Effector CD8-positive, alpha-beta T cell (primary cell): ENCODE results near the gene PM20D1.
"Not testable (repeated sequence)": the region's sequence is repeated elsewhere in the genome, so short reads cannot be mapped to it uniquely, and the experiment has no call there.

ENCODE experiments used
- DNase-seq: peaks from one replicate; lab custom pipeline; 2025; lab: John Stamatoyannopoulos, UW
- total RNA-seq, 4 experiments: gene quantifications; one replicate each; lab custom pipeline; 2026; lab: John Stamatoyannopoulos, UW

The PM20D1 gene, protein sequence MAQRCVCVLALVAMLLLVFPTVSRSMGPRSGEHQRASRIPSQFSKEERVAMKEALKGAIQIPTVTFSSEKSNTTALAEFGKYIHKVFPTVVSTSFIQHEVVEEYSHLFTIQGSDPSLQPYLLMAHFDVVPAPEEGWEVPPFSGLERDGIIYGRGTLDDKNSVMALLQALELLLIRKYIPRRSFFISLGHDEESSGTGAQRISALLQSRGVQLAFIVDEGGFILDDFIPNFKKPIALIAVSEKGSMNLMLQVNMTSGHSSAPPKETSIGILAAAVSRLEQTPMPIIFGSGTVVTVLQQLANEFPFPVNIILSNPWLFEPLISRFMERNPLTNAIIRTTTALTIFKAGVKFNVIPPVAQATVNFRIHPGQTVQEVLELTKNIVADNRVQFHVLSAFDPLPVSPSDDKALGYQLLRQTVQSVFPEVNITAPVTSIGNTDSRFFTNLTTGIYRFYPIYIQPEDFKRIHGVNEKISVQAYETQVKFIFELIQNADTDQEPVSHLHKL
- total RNA-seq, result 0.12 to 0.80 (median 0.70) reads per million in 4 experiments

DNA sequence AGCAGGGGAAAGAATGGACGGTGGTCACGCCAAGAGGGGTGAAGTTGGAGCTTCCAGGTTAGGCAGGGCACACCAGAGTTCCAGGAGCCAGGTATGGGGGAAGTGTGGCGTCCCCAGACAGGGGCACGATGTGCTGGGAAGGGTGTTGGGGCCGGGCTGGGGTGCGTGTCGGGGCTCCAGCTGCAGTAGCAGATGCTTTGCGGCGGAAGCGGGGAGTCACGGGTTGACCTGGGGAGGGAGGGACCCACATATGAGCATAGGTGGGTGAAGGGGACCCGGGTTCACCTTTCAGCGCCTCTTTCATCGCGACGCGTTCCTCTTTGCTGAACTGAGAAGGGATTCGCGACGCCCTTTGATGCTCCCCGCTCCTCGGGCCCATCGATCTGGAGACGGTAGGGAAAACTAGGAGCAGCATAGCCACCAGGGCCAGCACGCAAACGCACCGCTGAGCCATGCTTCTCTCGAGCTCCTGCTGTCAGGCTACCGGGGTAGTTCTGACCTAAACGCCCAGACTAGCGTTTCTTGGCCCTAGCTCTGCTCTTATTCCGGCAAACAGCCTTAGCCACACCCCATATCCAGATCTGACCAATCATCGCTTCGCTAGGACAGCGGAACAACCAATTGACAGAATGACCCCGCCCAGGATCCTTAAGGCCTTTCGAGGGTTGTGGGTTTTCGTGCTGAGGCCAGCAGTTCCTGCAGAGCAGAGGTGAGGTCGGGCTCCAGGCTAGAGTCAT lies at the start of gene PM20D1:
Gene PM20D1 (minus strand): TSS at position 514 of the 737 bp plus-strand sequence. CDS start 60 bp downstream, at position 454.
- peak; percentile 82 for DNase-seq

DNA sequence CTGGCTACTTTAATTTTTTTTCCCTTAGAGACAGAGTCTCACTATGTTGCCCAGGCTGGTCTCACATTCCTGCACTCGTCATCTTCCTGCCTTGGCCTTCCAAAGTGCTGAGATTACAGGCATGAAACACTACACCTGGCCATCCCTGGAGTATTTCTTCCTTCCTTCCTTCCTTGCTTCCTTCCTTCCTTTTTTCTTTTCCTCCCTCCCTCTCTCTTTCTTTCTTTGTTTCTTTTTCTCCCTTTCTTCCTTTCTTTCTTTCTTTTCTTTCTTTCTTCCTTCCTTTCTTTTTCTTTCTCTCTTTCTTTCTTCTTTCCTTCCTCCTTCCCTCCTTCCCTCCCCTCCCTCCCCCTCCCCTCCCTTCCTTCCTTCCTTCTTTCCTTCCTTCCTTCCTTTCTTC lies 46.4 kb upstream of the PM20D1 start:
- no peak for DNase-seq

DNA sequence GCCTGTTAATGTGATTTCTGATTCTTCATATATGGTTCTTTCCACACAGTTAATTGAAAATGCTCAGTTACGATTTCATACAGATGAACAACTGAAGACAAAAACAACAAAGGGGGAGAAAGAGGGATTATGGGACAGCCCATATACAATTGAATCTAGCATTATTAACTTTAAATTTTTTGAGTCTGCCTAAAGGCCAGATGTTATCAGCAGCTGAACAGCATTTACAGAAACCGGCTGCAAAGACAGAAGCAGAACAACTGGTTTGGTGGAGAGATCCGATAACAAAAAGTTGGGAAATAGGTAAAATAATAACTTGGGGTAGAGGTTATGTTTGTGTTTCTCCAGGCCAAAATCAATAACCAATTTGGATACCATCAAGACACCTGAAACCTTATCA lies 44.2 kb upstream of the PM20D1 start:
- not testable (repeated sequence) for DNase-seq

DNA sequence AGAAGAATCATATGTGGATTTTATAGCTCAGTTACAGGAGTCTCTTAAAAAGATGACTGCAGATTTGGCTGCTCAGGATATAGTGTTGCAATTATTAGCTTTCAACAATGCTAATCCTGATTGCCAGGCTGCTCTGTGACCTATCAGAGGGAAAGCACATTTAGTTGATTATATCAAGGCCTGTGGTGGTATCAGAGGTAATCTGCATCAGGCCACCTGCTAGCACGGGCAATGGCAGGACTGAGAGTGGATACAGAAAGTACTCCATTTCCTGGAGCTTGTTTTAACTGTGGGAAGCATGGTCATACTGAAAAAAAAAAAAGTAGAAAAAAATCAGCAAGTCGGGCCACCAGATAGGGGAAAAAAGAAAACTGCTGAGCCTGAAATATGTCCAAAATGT lies 42.2 kb upstream of the PM20D1 start:
- not testable (repeated sequence) for DNase-seq

DNA sequence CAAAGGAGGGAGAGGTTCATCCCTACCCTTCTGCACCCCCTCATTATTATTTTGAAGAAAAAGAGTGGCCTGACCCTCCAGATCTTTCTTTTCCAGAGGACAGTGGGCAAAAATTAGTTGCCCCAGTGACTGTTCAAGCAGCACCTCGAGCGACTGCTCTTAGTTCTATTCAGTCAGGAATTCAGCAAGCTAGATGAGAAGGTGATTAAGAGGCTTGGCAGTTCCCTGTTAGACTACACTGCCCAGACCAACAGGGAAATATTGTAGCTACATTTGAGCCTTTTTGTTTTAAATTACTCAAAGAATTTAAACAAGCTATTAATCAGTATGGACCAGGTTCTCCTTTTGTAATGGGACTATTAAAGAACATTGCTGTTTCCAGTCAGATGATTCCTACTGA lies 41.5 kb upstream of the PM20D1 start:
- DNase-seq, result not testable (repeated sequence)

DNA sequence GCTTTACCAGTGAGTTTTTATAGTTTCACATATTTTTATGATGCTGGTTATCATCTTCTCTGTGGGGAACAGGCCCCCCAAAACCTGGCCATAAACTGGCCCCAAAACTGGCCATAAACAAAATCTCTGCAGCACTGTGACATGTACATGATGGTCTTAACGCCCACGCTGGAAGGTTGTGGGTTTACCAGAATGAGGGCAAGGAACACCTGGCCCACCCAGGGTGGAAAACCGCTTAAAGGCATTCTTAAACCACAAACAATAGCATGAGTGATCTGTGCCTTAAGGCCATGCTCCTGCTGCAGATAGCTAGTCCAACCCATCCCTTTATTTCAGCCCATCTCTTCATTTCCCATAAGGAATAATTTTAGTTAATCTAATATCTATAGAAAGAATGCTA lies 40.7 kb upstream of the PM20D1 start:
- not testable (repeated sequence) for DNase-seq

DNA sequence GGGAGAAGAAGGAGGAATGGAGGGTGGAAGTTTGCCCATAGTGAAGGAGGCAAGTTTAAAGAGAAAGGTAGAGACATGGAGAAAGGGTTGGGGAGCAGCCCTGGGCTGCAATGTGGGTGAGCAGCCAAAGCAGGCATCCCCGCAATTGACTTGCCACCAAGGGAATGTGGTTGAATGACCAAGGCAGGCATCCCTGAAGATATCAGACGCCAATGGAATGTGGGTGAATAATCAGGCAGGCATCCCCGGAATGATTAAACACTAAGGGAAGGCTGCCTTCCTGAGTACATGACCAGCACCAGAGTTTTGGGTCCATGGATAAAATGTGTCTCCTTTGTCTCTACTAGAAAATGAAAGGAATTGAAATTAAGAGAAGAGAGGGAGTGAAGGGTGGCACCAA lies 39.8 kb upstream of the PM20D1 start:
- DNase-seq, result not testable (repeated sequence)

DNA sequence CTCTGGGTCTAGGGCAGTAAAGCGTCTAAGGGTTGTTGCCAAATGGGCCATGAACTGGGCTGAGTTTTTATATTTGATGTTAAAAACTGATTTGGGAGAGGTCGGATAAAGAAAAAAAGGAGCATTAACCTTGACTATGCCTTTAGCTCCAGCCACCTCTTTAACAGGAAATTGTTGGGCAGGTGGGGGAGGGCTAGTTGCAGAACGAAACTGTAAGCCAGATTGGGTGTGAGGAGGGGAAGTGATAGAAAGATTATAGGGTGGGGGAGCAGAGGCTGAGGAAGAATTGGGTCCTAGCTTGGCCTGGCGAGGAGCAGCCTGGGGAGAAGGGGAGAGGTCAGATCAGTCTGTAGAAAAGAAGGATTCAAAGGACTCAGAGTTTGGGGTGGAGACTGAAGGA lies 39.1 kb upstream of the PM20D1 start:
- DNase-seq, result not testable (repeated sequence)

DNA sequence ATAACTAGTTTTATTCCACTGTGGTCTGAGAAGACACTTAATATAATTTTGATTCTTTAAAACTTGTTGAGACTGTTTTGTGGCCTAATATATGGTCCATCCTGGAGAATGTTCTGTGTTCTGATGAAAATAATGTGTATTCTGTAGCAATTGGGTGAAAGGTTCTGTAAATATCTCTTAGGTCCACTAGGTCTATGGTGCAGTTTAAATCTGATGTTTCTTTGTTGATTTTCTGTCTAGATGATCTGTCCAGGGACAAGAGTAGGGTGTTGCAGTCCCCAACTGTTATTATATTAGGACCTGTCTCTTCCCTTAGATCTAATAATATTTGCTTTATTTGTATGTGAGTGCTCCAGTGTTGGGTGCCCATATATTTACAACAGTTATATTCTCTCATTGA lies 33.9 kb upstream of the PM20D1 start:
- DNase-seq, result no peak

DNA sequence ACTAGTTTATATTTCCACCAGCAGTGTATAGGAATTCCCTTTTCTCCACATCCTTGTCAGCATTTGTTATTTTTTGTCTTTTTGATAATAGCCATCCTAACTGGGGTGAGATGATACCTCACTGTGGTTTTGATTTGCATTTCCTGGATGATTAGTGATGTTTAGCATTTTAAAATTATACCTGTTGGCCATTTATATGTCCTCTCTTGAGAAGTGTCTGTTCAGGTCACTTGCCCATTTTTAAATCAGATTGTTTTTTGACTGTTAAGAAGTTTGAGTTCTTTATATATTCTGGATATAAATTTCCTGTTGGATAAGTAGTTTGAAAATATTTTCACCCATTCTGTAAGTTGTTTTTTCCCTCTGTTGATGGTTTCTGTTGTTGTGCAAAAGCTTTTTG lies 31.0 kb upstream of the PM20D1 start:
- DNase-seq, result no peak

DNA sequence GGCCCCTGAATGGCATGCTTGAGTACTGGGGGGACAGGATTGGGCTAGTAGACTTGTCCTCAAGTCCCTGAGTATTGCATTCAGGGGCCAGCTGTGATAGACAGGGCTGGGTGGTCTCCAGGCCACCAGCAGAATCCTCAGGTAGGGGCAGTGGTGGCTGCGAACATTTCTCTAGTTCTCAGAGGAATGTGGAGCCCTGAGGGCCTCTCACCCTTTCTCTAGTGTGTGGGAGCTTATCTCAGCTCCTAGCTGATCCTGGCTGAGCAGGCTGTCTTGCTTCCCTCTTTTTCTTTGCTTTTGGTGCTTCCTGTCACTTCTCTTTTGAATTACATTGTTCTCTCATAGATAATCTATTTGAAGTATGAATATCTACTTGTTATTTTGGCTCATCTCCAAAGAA lies 30.0 kb upstream of the PM20D1 start:
- no peak for DNase-seq

DNA sequence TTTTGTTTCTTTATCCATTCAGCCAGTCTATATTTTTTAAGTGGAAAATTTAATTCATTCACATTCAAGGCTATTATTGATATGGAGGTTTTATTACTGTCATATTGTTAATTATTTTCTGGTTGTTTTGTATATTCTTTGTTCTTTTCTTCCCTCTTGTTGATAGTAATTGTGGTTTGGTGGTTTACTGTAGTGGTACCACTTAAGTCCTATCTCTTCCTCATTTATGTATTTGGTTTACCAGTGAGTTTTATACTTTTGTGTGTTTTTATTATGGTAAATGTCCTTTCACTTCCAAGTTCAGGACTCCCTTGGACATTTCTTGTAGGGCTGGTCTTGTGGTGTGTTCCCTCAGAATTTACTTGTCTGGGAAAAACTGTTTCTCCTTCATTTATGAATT lies 28.1 kb upstream of the PM20D1 start:
- no peak for DNase-seq

DNA sequence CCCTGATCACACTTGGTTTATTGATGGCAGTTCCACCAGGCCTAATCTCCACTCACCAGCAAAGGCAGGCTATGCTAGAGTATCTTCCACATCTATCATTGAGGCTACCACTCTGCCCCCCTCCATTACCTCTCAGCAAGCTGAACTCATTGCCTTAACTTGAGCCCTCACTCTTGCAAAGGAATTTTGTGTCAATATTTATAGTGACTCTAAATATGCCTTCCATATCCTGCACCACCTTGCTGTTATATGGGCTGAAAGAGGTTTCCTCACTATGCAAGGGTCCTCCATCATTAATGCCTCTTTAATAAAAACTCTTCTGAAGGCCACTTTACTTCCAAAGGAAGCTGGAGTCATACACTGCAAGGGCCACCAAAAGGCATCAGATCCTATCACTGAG lies 23.2 kb upstream of the PM20D1 start:
- DNase-seq, result not testable (repeated sequence)

DNA sequence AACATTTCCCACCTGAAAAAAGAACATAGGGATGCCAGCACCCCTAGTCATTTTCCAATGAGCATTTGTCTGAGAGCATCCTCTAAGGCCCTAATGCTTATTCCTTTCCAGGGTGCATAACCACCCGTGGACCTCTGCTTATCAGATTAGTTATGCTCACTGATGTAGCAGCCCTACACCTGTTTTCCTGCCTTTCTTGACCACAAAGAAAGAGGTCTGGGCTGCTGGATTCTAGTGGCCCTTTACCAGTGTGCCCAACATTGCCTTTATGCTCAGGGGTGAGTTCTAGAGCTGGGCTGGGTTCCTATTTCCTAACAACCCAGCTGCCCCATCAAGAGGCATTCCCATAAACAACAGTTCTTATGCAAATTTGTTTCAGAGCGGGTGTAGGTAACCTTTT lies 20.3 kb upstream of the PM20D1 start:
- DNase-seq, result no peak

DNA sequence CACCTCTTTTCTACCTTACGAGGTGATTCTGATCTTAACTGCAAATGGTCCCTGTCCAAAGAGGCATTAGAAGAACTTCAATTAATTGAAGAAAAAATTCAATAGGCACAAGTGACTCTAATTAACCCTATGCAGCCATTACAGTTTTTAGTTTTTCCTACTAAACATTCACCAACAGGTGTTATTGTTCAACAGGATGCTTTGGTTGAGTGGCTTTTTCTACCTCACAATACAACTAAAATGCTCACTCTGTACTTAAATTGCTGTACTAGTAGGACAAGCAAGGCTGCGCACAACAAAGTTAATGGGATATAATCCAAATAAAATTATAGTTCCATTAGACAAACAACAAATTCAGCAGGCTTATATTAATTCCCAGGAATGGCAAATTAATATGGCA lies 11.6 kb upstream of the PM20D1 start:
- DNase-seq, result no peak

DNA sequence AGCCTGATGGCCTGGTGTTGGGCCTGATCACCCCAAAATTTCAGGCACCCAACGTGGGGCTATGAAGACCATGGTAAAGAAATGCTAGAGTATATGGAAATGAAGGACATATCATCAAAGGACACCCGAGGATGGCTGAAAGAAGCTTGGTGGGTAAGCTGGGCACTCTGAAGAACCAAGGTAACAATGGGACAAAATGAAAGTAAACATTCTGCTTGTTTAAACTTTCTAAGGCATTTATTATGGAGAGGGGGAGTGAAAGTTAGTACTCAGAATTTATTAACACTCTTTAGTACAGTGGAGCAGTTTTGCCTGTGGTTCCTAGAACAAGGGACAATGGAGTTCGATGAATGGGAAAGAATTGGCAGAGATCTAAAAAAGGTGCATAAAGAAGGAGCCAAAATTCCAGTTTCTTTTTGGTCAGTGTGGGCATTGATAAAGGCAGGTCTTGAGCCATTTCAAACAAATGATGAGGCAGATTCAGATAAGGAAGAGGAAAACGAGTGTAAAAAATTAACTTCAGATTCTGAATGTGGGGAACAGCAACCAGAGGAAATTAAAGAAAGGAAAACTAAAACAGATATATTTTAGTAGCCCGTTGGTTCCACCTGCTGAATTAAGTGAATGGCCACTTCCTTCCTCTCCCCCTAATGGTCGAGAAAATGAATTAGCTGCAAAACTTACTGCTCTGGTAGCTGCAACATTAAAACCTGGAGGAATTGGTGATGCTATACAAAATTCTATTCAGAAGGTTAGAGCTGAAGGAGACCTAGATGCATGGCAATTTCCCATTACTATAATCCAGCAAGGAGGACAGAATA lies 8.4 kb upstream of the PM20D1 start:
- DNase-seq, result no peak

DNA sequence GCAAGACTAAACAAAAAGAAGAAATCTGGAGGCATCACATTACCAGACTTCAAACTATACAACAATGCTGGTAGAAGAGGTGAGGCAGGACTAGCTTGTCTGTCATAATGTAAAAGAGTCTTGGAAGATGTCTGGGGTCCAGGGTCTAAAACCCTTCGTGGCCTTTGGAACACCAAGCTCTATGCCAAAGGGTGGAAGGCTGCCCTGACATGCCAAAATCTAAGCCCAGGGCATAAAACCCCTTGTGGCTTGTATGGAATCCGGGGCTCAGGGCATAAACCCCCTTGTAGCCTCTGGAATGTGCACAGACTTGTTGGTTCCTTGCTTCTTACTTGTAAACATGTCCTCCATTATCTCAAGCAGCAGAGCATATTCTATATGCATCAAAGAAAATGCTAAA lies 7.6 kb upstream of the PM20D1 start:
- not testable (repeated sequence) for DNase-seq

DNA sequence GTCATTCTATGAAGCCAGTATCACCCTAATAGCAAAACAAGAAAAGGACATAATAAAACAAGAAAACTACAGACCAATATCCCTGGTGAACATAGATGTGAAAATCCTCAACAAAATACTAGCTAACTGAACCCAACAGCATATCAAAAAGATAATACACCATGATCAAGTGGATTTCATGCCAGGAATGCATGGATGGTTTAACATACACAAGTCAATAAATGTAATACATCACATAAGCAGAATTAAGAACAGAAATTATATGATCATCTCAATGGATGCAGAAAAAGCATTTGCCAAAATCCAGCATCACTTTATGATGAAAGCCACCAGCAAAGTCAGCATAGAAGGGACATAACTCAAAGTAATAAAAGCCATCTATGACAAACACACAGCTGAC lies 6.5 kb upstream of the PM20D1 start:
- no peak for DNase-seq

DNA sequence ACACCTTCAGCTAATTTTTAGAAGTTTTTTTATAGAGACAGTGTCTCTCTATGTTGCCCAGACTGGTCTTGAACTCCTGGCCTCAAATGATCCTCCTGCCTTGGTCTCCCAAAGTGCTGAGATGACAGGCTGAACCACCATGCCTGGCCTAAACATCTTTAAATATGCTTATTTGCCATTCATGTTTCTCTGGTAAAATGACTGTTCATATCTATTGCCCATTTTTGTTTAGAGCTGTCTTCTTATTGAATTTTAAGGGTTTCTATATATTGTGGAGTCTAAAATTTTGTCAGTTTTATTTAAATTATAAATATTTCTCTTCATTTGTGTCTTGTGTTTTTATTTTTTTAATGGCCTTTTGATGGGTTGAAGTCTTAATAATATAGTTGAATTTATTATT lies 3.0 kb upstream of the PM20D1 start:
- DNase-seq, result no peak

DNA sequence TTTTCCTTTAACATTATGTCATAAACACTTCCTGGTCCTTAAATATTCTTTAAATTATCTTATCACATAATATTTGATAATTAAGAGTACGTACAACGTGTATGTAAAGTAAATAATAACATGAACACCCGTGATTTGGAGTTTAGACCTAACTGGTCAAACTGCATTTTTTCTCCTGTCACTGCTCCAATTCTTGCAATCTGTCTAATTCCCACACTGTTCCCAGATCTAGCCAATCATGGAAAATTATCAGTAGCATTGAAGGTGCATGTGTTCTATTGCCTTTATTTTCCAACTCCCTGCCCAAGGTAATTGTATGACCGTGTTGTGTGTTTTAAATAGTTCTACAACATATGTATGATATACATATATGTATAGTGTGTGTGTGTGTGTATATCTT lies 2.1 kb upstream of the PM20D1 start:
- no peak for DNase-seq

DNA sequence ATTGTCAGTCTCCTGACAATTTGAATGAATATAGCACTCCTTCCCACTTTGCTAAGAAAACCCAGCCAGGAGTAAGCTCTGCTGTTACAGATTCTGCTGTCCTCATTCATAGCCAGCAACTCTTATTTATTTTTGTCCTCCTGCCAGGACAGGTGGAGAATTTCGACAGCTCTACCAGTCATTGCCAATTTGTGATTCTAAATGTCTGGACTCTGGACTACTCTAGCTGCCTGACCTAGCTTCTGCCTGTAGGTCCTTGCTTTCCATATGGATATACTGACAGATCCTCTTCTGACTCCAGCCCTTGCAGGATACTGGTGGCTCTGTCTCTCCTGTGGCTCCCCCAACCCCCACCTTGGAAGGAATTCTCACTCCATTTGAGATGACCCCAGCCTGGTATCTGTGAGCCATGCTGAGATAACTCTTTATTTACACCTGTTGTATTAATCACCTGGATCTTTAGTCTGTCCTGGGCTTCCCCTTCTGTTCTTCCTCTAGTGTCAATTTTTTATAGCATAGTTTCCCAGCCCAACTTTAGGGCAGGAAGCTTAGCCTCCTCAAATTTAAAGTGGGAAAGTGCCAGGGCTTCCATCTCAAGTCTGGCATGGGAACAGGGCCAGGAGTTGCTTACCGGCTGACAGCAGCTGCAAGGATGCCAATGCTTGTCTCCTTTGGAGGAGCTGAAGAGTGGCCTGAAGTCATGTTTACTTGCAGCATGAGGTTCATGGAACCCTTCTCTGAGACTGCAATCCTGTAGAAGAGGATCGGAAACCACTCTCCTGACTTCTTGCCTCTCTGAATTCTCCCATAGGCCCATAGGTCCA lies 6.7 kb downstream of the PM20D1 start:
- DNase-seq, result no peak
